ENCODE results near the gene DUT.
A peak's percentile ranks its signal among the peaks of the same experiment; 100 is the strongest.

The DUT gene

DNA sequence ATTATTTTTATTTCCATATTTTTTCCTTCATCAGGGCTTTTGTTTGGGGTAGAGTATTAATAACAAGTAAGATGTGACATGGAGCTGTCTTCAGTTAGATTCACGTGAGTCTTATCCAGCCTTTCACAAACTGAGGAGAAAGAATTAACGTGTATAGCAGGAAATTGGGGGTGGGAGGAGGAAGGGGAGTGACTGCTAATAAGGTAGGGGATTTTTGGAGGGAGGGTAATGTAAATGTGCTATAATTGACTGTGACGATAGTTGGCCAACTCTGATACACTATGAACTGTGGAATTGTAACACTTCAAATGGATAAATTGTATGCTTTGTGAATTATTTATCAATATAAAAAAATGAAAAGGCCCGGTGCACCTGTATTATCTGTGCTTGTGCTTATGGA, 8.9 kb downstream of the DUT start:
- Histone ChIP-seq H3K4me2 (ENCODE audit: low read length) (no peak overlapping the region), H2AFZ (no peak overlapping the region), H3K27me3 (ENCODE audit: control insufficient read depth, insufficient read depth, low read length) (no peaks in the 10 kb centered on the region), H3K9ac (no peak overlapping the region), H3K27ac (no peak overlapping the region), H3K9me3 (ENCODE audit: control insufficient read depth, low read length) (no peaks in the 10 kb centered on the region), H3K79me2 (no peaks in the 10 kb centered on the region), H3K4me1 (no peaks in the 10 kb centered on the region), H3K4me3 (ENCODE audit: low read depth, low read length) (no peak overlapping the region), H3K36me3 (ENCODE audit: control insufficient read depth, insufficient read depth, low read length) (no peaks in the 10 kb centered on the region)
- TF ChIP-seq, protein P1, sequence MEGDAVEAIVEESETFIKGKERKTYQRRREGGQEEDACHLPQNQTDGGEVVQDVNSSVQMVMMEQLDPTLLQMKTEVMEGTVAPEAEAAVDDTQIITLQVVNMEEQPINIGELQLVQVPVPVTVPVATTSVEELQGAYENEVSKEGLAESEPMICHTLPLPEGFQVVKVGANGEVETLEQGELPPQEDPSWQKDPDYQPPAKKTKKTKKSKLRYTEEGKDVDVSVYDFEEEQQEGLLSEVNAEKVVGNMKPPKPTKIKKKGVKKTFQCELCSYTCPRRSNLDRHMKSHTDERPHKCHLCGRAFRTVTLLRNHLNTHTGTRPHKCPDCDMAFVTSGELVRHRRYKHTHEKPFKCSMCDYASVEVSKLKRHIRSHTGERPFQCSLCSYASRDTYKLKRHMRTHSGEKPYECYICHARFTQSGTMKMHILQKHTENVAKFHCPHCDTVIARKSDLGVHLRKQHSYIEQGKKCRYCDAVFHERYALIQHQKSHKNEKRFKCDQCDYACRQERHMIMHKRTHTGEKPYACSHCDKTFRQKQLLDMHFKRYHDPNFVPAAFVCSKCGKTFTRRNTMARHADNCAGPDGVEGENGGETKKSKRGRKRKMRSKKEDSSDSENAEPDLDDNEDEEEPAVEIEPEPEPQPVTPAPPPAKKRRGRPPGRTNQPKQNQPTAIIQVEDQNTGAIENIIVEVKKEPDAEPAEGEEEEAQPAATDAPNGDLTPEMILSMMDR (IDR thresholded peaks at IDR 0.05): no peak

DNA sequence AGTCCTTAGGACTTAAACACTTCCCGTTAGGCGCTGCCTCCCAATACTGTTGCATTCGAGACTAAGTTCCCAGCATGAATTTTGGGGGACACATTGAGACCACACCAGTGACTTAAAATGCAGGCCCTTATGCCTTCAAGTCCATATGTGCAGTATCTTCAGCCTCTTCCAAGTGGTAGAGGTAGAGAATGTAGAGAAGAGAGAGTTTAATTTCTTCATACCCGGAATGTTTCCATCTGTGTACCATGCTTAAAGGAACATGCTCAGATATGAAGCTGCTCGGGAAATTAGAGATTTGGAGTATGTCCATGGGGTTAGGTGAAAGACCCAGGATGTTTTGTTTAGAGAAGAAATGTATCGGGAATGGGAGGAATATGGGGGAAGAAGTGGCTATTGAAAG, 12.6 kb downstream of the DUT start:
- Histone ChIP-seq H3K9me3 (ENCODE audit: control insufficient read depth, low read length) (no peaks in the 10 kb centered on the region), H3K4me2 (ENCODE audit: low read length) (no peak overlapping the region), H3K27ac (no peak overlapping the region), H3K79me2 (no peaks in the 10 kb centered on the region), H3K4me3 (ENCODE audit: low read depth, low read length) (no peak overlapping the region), H3K27me3 (ENCODE audit: control insufficient read depth, insufficient read depth, low read length) (no peaks in the 10 kb centered on the region), H2AFZ (no peak overlapping the region), H3K4me1 (no peaks in the 10 kb centered on the region), H3K9ac (no peak overlapping the region), H3K36me3 (ENCODE audit: control insufficient read depth, insufficient read depth, low read length) (no peaks in the 10 kb centered on the region)
- TF ChIP-seq, protein P1 (IDR thresholded peaks at IDR 0.05): no peak

DNA sequence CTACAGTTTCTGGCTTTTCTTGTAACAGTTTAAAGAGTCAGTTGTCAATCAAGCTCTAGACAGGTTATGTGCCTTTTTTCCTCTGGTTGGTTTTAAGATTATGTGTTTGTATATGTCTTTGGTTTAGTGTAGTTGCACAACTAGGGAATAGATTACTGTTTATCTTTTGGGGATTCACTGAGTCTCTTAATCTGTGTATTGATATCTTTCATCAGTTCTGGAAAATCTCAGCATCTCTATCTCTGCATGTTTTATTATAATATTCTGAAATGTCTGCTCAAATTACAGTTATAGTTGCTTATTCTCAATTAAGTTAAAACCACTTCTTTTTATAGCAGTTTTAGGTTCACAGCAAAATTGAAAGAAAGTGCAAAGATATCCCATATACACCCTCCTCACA, 14.3 kb downstream of the DUT start:
- Histone ChIP-seq H3K27me3 (ENCODE audit: control insufficient read depth, insufficient read depth, low read length) (no peaks in the 10 kb centered on the region), H3K4me3 (ENCODE audit: low read depth, low read length) (no peak overlapping the region), H3K9ac (no peak overlapping the region), H3K4me2 (ENCODE audit: low read length) (no peak overlapping the region), H2AFZ (no peak overlapping the region), H3K36me3 (ENCODE audit: control insufficient read depth, insufficient read depth, low read length) (no peaks in the 10 kb centered on the region), H3K4me1 (no peaks in the 10 kb centered on the region), H3K9me3 (ENCODE audit: control insufficient read depth, low read length) (no peaks in the 10 kb centered on the region), H3K27ac (no peak overlapping the region), H3K79me2 (no peaks in the 10 kb centered on the region)
- TF ChIP-seq, protein P1 (IDR thresholded peaks at IDR 0.05): no peak

DNA sequence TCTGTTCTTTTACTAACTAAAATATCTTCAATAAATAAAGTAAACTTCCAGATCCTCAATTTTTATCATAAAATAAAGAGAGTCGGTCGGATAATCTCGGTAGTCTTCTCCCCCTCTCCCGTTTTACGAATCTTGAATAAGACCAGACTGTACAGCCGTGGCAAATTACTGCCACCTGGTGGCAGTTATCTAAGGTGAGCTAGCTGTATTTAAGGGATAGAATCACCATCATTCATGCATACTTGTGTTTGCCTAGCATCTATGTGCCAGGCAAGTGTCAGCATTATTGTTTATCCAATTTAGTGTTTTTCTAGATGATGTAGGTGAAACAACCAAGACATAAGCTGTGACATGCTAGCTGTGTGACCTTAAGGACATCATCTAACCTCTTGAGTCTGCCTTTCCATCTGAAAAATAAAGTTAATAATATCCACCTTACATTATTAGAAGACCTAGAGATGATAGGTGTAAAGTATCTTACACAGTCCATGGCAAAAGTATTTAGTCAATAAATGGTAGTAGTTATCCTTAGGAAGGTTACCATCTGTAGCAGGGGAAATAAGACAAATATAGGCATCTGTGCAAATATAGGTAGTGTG, 21.3 kb downstream of the DUT start:
- H3K4me3 ChIP-seq (ENCODE audit: low read depth, low read length): no peak overlapping the region
- no peaks in the 10 kb centered on the region for H3K4me1 ChIP-seq
- no peaks in the 10 kb centered on the region for H3K27me3 ChIP-seq (ENCODE audit: control insufficient read depth, insufficient read depth, low read length)
- peak overlapping the region; percentile 50 for H2AFZ ChIP-seq
- H3K27ac ChIP-seq: no peak overlapping the region
- H3K4me2 ChIP-seq (ENCODE audit: low read length): no peak overlapping the region
- H3K79me2 ChIP-seq: no peaks in the 10 kb centered on the region
- H3K9ac ChIP-seq: no peak overlapping the region
- TF ChIP-seq, protein P1 (IDR thresholded peaks at IDR 0.05): peak; percentile 68
- H3K36me3 ChIP-seq (ENCODE audit: control insufficient read depth, insufficient read depth, low read length): no peaks in the 10 kb centered on the region
- no peaks in the 10 kb centered on the region for H3K9me3 ChIP-seq (ENCODE audit: control insufficient read depth, low read length)

DNA sequence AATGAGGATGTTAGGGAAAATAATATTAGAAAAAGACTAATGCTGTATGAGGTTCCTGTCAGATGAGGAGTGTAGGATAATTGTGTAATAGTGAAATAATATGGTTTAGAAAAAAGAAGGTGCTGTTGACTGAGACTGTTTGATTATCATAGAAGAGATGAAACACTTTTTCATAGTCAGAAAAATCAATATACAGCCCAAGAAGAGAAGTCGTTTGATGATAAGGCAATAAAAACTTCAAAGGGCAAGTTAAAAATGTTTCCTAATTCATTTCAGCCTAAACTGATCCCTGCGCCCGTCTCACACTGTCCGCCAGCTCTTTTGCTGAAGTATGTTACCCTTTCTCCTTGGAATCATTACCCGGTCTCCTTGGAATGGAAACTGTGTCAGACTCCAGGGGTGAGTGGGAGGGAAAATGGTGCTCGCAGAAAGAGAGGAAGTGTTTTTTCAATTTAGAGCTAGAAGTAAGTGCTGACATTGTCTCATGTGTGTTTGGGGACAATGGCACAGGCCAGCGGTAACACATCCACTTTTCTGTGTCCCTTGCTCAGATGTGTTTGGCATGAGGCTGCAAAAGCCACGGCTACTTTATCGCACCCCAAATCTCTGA, 23.6 kb downstream of the DUT start:
- Histone ChIP-seq H3K79me2 (no peaks in the 10 kb centered on the region), H3K4me2 (ENCODE audit: low read length) (no peak overlapping the region), H3K4me1 (no peaks in the 10 kb centered on the region), H3K27ac (no peak overlapping the region), H3K27me3 (ENCODE audit: control insufficient read depth, insufficient read depth, low read length) (no peaks in the 10 kb centered on the region), H3K4me3 (ENCODE audit: low read depth, low read length) (no peak overlapping the region), H2AFZ (no peak overlapping the region), H3K9me3 (ENCODE audit: control insufficient read depth, low read length) (no peaks in the 10 kb centered on the region), H3K9ac (no peak overlapping the region), H3K36me3 (ENCODE audit: control insufficient read depth, insufficient read depth, low read length) (no peaks in the 10 kb centered on the region)
- TF ChIP-seq, protein P1 (IDR thresholded peaks at IDR 0.05): no peak
